HG03439 (cell line): ENCODE measurements around the gene LY6G5C.

ENCODE experiments used
- ATAC-seq: cut with Tn5 transposase; IDR thresholded peaks from one replicate; pipeline ENCODE4 v1.9.1; 2021; ENCODE audit warnings: mild to moderate bottlenecking, moderate library complexity; ENCODE audit not compliant: unreplicated experiment

Gene LY6G5C

DNA sequence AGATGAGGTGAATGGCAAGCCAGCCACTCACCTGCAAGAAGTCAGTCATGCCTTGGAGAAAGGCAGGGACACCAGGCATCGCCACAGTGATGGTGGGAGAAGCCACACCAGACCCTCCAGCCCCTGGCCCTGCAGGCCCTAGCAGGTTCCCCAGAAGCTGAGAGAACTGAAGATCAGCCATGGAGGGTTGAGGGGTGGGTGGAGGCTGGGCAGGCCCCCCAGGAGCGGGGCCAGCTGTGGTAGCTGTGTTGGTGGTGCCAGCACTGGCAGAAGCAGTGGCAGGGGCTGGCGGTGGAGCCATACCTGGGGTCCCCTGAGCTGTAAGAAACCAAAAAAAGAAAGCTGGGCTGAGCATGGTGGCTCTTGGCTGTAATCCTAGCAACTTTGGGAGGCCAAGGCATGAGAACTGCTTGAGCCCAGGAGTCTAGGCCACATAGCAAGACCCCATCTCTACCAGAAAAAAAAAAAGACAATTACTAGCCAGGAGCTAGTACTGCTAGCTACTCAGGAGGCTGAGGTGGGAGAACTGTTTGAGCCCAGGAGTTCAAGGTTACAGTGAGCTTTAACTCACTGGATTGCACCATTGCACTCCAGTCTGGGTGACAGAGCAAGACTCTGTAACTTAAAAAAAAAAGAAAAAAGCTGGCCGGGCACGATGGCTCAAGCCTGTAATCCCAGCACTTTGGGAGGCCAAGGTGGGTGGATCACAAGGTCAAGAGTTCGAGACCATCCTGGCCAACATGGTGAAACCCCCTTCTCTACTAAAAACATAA is 37.9 kb downstream of the LY6G5C start:
- ATAC-seq, result no peak

DNA sequence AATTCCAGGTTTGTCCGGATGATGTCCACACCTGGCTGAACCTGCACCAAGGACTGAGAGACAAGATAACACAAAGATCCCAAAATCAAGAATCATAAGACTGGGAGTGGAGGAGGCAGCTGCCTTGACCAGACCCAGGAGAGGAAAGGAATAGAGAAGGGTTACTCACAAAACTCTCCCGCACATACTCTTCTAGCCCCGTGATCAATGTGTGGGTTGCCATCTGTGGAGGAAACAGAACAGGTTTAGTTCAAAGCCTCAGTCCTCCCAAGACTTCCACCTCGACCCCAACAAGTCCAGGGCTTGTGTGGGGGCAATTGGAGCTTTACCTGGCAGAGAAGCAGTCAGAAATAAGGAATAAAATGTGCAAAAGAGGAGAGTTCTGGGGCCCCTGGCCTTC is 39.5 kb downstream of the LY6G5C start:
- ATAC-seq, result no peak

DNA sequence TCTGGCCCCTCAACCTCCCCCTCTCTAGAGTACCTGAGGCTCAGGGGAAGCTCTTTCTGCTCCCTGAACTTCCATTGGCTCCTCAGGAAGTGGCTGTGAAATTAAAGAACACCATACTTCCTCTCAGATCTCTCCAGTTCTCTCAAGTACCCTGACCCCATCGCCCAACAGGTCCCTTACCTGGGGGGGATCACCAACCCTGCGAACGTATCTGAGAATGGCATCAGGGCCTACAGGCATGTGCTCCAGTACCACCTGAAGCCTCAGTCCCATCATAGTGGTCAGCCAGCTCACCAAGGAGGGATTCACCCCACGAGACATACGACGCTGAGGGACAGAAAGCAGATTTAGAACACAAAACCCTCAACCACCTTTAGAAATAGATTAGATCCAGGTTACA is 40.3 kb downstream of the LY6G5C start:
- ATAC-seq, result no peak

DNA sequence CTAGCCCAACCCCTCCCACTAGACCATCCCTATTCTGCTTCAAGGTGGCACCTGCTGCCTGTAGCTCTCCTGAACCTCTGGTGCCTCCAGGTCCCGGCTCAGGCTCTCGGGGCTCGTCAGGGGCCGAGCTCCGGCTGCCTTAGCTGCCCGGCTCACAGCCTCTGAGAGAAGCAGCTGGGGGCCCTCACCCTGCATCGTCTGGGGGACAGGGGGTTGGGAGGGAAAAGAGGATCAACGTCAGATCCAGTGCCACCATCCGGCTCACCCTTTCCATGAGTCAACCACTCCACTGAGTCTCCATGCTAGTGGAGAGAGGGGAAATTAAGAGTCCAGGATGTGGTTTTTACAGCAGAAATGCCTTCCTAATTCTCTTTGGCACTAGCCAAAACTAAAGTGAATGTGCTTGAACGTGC is 41.4 kb downstream of the LY6G5C start:
- no peak for ATAC-seq

DNA sequence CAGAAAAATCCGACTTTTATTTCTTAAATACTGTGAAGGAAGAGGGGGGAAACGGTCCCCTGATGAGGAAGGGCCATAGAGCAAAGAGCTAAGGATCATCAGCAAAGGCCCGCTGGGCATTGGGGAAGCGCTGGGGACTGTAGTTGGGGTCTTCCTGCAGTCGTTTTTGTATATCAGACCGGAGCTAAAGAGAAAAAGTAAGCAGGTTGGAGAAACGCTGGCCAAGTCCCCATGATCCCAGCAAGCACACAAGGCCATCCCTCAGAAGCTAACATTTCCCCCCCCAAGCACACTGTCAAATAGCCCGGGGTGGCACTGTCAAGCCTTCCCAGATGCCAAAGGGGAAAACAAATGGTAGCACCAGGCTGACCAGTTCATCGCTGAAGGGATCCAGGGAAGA is 41.8 kb downstream of the LY6G5C start:
- ATAC-seq, result no peak

DNA sequence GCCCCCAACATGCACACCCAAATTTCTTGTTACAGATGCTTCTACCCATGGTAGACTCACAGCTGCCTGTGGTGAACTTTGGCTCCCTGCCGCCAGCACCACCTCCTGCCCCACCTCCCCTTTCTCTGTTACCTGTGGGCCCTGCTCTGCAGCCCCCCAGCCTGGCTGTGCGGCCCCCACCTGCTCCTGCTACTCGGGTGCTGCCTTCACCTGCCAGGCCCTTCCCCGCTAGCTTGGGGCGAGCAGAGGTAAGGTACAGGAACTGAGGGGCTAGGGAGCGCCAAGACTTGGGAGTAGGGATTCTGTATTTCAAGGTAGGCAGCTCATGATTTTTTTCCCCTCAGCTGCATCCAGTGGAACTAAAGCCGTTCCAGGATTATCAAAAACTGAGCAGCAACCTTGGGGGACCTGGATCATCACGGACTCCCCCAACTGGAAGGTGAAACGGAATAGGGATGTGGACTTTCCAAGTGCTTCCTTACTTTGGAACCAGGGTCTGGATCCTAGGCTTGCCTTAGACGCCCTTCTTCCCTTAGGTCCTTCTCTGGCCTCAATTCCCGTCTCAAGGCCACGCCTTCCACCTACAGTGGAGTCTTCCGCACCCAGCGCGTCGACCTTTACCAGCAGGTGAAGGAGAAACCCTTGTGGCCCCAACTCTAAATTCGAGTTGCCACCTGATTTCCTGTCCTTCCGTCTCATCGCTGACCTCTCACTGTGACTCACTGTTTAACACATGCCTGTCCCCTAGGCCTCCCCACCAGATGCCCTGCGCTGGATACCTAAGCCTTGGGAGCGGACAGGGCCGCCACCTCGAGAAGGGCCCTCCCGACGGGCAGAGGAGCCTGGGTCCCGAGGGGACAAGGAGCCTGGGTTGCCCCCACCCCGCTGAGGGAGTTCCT is 43.9 kb downstream of the LY6G5C start:
- no peak for ATAC-seq

DNA sequence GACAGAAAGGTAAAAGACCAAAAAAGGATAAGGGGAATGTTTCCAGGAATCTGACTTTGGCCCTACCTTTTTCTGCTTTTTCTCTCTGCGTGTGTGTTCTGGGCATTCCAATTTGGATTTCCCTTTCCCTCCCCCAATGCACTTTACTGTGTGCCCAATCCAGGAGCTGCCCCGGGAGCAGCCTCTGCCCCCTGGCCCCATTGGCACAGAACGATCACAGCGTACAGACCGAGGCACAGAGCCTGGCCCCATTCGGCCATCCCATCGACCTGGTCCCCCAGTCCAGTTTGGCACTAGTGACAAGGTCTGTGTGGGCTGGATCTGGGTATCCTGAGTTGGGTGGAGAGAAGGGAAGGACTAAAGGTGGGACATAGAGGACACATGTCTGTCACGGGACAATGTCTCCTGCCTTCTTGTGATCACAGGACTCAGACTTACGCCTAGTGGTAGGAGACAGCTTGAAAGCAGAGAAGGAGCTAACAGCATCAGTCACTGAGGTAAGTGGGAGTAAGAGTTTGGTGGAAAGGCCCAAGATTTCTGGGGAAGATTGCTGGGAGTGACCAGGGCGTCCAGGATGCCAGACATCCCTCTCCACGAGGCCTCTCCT is 45.8 kb downstream of the LY6G5C start:
- no peak for ATAC-seq

DNA sequence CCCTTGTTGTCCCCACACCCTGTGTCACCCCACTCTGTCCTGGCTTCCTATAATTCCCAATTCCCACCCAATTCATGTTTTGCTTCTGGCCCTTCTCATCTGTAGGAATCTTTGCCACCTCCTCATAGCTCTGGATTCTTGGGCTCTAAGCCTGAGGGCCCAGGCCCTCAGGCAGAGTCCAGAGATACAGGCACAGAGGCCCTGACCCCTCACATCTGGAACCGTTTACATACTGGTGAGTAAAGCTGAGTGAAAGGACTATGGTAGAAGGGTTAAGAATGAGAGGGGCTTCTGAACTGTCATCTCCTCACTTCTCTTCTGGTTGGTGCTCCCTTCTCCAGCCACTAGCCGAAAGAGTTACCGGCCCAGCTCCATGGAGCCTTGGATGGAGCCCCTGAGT is 46.7 kb downstream of the LY6G5C start:
- ATAC-seq, result no peak

DNA sequence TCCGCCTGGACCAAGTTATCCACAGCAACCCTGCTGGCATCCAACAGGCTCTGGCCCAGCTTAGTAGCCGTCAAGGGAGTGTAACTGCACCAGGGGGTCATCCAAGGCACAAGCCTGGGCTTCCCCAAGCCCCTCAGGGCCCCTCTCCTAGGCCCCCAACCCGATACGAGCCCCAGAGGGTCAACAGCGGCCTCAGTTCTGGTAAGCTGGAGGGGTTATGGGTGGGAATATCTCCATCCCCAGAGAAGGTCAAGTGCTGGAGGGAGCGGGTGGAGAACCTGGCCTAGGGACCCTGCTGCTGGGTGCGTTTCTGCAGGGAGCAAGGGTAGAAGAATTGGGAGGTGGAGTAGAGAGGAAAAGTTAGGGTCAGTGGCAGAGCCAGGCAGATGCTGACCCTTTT is 47.4 kb downstream of the LY6G5C start:
- ATAC-seq, result no peak

DNA sequence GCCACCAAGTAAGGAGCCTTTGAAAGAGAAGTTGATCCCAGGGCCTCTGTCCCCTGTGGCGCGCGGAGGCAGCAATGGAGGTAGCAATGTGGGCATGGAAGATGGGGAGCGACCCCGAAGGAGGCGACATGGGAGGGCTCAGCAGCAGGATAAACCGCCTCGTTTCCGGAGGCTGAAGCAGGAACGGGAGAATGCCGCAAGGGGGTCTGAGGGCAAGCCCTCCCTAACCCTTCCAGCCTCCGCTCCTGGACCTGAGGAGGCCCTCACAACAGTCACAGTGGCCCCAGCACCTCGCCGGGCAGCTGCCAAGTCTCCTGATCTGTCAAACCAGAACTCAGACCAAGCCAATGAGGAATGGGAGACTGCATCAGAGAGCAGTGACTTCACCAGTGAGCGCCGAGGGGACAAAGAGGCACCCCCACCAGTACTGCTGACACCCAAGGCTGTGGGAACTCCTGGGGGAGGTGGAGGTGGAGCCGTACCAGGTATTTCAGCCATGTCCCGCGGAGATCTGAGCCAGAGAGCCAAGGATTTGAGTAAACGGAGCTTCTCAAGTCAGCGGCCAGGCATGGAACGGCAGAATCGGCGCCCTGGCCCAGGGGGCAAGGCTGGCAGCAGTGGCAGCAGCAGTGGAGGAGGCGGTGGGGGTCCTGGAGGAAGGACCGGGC is 48.5 kb downstream of the LY6G5C start:
- no peak for ATAC-seq

DNA sequence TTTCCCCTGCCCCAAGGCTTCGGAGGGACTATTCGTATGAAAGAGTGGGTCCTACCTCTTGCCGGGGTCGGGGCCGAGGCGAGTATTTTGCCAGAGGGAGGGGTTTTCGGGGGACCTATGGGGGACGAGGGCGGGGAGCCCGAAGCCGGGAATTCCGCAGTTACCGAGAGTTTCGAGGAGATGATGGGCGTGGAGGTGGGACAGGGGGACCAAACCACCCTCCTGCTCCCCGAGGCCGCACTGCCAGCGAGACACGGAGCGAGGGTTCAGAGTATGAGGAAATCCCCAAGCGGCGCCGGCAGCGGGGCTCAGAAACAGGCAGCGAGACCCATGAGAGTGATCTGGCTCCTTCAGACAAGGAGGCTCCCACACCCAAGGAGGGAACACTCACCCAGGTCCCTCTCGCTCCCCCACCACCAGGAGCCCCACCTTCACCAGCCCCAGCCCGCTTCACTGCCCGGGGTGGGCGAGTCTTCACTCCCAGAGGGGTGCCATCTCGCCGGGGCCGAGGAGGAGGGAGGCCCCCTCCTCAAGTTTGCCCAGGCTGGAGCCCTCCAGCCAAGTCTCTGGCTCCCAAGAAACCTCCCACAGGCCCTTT is 49.1 kb downstream of the LY6G5C start:
- no peak for ATAC-seq

DNA sequence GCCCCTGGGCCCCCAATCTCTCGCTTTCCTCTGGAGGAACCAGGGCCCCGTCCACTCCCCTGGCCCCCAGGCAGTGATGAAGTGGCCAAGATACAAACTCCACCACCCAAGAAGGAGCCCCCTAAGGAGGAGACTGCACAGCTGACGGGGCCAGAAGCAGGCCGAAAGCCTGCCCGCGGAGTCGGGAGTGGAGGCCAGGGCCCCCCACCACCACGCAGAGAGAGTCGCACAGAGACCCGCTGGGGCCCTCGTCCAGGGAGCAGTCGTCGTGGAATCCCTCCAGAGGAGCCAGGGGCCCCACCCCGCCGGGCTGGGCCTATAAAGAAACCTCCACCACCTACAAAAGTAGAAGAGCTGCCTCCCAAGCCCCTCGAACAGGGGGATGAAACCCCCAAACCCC is 49.7 kb downstream of the LY6G5C start:
- ATAC-seq, result no peak

DNA sequence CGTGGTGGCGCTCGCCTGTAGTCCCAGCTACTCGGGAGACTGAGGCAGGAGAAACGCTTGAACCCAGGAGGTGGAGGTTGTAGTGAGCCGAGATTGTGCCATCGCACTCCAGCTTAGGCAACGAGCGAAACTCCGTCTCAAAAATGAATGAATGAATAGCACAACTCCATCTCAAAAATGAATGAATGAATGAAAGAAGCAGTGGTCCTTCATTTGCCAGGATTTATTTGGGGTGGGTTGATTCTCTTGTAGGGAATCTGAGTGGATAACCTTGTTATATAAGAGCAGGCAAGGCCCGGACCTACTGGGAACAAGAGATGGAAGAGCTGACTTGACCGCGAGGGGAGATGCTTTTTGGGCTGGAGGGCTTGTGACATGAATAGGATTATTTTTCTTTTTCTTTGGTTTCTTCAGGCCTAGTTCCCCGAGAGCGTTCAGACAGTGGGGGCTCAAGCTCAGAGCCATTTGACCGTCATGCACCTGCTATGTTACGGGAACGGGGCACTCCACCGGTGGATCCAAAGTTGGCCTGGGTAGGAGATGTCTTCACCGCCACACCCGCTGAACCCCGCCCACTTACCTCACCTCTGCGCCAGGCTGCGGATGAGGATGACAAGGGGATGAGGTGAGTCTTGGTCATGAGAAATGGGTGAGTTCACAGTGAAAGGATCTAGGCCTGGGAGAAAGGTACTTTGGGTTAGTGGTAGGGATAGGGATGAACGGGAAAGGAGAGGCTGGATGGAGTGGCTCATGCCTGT is 50.5 kb downstream of the LY6G5C start:
- no peak for ATAC-seq

DNA sequence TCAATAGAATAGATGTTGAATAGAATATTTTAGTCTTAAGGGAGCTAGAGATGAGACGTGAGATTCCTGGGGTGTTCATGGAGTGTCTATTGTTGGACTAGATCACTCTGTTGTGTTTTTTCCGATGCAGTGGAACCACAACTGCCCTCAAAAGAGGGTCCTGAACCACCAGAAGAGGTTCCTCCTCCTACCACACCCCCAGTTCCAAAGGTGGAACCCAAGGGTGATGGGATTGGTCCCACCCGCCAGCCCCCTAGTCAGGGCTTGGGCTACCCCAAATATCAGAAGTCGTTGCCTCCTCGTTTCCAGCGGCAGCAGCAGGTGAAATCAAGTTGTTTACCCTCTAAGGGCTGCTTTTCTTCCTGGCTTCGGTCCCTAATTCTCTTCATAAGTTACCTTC is 51.9 kb downstream of the LY6G5C start:
- ATAC-seq, result no peak

DNA sequence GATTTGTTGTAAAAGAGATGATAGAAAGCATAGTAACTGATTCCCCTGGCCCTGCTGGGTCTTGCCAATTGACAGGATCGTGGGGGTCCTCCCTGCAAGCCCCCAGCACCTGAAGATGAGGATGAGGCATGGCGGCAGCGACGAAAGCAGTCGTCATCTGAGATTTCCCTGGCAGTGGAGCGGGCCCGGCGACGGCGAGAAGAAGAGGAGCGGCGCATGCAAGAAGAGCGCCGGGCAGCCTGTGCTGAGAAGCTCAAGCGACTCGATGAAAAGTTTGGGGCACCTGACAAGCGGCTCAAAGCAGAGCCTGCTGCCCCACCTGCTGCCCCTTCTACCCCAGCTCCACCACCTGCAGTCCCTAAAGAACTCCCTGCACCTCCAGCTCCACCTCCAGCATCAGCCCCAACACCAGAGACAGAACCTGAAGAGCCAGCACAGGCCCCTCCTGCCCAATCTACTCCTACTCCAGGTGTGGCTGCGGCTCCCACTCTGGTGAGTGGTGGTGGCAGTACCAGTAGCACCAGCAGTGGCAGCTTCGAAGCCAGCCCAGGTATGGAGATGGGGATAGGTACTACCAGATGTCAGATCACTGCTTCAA is 53.1 kb downstream of the LY6G5C start:
- no peak for ATAC-seq

DNA sequence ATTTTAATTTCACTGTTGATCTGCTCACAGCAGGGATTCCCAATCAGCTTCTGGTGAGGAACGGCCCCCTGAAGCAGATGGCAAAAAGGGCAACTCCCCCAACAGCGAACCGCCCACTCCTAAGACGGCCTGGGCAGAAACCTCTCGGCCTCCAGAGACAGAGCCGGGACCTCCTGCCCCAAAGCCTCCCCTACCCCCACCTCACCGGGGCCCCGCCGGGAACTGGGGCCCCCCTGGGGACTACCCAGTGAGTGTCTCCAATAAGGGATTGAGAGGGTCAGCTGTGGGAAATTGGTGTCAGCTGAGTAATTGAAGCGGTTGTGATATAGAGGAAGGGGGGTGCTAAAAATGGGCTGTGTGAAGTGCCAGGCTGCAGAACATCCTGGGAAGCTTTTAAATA is 53.9 kb downstream of the LY6G5C start:
- ATAC-seq, result no peak
